HG02571 (cell line): Measurements from ENCODE around the gene EPG5.
A peak's percentile ranks its signal among the peaks of the same experiment; 100 is the strongest.

ENCODE experiments used
- ATAC-seq: cut with Tn5 transposase; IDR thresholded peaks from one replicate; pipeline ENCODE4 v1.9.1; 2021; ENCODE audit warnings: mild to moderate bottlenecking, moderate library complexity; ENCODE audit not compliant: unreplicated experiment

EPG5 gene

GRCh38 chr18:45926085-45926484 is 41.0 kb downstream of the EPG5 start:
- no peak for ATAC-seq

DNA sequence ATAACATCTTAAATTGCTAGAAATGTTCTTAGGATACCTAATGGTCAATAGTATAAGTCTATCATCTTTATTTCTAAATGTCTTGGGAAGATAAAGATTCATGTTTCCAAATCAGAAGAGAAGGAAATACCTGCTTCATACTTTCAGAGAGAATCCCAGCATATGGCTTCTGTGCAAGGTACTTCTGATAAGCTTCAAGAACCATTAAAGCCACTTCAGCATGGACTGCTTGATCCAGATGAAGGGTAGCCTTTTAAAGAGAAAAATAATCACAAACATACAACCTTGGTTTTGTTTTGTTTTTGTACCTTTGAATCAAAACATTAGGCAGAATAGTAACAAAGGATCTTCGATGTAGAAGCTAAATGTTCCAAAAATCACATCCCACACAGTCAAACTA is 44.0 kb downstream of the EPG5 start:
- ATAC-seq, result no peak

DNA sequence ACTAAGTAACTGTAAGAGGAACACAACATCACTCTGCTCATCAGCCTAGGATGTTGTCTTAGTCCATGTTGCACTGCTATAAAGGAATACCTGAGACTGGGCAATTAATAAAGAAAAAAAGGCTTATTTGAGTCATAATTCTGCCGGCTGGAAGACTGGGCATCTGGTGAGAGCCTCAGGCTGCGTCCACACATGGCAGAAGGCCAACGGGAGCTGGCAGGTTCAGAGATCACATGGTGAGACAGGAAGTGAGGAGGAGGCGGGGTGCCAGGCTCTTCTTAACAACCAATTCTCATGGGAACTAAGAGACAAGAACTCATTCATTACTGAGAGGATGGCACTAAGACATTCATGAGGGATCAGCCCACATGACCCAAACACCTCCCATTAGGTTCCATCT is 46.8 kb downstream of the EPG5 start:
- no peak for ATAC-seq

DNA sequence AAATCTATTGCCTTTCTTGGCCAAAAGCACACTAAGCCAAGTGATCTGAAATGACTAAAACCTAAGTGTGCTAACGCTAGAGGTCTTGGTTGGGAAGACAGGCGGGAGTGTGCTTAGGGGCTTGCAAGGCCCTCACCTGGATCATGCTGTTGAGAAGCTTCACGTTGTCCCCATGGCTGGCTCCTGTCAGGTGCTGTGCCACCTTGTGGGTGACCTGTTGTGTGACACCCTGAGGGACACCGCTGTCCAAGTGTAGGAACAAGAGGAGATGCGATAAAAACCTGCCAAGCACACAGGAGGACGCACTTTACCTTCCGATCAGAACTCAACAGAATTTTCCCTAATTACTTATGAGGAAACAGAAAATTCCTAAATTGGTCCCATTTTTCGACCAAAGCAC is 50.8 kb downstream of the EPG5 start:
- no peak for ATAC-seq

- no peak for ATAC-seq
Measured at GRCh38 chr18:45913276-45913675, 53.9 kb downstream of the EPG5 start.

DNA sequence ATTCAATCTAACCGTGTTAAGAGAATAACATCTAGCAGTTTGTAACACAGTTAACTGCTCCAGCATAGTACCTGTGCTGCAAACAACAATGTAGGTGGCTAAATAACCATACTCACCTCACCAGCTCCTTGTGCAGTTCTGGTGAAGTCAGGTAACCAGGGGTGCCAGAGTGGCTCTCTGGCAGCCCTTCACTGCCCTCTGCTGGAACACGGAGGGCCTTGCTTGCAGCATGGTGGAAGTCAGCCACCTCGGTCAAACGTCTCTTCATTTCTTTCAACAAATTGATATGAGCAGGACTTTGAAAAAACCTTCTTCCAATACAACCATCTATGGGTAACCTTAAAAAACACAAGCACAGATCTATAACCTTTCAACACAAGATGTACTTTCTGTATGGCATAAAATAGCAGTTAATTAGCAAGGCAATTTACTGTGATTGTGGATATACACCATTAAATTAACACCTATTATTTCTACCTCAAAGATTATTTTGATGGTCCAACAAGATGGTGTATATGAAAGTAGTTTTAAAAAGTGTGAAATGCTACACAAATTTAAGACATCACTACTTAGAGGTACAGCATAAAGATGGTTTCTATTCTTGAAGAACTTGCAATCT is 56.6 kb downstream of the EPG5 start:
- no peak for ATAC-seq

- no peak for ATAC-seq
Measured at GRCh38 chr18:45901654-45902210, 65.4 kb downstream of the EPG5 start.

DNA sequence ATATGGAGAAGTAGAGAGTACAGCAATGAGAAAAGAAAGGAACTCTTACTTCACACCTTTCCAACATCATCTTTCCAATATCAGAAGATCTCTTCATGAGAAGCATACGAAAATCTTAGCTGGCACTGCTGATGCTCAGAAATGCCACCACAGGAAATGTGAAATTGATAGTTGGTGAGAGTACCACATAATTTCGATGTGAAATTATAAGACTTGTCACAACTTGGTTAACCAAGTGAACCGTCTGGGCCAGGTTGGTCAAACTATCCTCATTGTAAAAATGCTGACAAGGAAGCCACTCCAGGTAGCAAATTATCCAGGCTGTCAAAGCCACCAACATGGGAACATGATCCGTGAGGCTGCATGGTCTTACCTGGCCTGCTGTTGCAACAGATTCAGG is 66.5 kb downstream of the EPG5 start:
- no peak for ATAC-seq

DNA sequence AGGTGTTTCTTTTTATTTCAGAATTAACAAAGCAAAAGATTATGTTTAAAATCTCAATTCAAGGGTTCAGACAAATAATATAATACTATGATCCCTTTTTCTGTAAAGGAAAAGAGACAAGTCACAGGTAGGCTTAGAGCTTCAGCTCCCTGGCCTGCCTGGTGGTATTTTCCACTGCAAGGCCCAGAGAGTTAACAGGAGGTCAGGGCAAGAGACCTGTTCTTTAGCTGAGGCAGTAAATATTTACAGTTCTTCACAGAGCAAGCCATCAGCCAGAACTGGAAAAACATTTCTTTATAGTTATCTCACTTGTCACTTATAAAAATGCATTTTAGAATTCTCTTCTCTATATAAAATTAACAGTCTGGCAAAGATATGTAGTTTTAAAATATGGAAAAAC is 70.1 kb downstream of the EPG5 start:
- ATAC-seq, result no peak

DNA sequence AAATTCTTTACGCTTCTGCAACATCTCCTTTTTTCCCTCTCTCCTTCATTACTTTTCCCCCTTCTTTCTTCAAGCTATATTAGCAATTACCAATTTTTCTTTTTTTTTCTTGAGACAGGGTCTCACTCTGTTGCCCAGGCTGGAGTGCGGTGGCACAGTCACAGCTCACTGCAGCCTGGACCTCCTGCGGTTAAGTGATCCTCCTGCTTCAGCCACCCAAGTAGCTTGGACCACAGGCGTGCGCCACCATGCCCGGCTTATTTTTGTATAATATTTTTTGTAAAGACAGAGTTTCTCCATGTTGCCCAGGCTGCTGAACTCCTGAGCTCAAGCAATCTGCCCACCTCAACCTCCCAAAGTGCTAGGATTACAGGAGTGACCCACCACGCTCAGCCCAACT is 70.7 kb downstream of the EPG5 start:
- ATAC-seq, result no peak

DNA sequence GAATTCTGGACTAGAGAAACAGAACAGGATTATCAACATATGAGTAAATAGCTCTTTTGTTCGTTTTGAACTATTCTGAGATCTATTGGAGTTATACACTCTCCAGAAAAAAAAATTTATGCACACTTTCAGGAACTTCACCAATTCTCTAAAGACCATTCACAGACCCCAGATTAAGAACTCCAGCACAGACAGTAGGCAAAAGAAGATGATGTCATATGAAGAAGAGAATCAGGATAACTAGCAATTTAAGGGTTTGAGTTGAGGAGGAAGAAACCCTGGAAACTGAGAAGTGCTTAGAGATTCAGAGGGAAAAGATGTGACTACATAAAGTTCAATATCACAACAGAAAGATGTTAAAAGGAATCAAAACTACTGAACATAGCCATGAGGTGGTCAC is 71.8 kb downstream of the EPG5 start:
- no peak for ATAC-seq

DNA sequence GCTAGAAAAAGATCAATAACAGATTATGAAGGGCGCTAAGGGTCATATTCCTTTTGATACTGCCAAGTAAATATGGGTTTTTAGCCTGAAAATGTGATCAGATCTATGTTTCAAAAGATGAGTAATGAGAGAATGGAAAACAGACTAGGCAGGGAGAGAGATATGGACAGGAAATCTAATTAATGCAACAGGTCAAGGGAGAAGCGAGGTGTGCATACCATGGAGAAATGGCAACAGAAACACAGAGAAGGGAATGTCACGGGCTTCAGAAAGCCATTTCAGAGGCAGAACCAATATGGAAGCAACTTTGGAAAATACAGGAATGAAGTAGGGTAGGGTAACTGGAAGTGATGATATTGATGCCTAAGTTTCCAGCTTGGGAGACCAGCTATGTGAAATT is 72.3 kb downstream of the EPG5 start:
- ATAC-seq, result no peak

DNA sequence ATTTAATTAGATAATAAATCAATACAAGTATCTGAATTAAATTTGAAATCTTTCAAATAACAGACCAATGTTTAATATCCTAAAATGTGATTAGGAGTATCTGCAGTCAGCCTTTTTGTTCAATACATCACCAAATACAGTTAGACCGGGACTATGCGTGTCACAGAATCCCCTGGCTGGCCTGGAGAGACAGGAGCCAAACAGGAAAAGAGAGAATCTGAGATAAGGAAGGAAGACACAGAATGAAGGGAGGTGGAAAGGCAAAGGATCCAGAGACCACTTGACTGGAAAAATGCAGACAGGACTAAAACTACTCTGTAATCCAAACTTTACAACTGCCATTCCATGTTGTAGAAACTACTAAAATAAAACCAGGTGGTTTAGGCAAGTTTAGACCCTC is 75.3 kb downstream of the EPG5 start:
- ATAC-seq, result no peak

DNA sequence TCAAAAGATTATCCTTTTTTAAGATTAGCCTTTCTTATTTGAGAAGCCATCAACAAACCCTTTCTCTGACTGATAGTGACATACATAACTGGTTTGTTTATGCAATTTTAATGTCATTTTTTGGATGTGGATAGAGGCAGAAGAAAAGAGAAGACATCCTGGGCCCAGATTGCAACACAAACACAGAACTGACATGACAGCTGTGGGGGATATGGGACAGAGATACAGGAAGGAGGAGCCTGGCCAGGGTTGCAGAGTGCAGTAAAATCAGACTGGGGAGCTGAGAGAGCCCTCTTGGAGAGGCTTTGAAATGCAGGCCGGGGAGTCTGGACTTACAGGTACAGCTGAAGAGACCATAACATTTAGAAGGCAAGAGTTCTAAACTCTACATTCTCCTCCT is 76.5 kb downstream of the EPG5 start:
- no peak for ATAC-seq

GRCh38 chr18:45889419-45890064 is 77.6 kb downstream of the EPG5 start:
- ATAC-seq, result no peak

DNA sequence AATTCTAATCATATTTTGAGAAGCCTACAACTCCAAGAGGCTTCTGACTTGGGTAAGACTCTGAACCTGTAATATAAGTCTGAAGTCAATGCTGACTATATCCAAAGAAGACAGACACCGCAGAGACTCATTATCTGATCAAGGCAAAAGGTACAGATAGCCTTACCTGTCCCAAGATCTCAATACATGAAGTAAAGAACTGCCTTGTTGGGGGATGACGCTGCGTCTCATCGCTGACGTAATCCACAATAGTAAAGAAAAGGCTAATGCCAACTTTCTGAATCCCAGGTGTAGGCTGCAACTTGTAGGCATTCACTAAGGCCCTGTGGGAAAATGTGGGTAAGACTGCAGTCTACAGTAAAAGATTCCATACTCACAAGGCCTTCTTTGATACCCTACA is 79.5 kb downstream of the EPG5 start:
- ATAC-seq, result no peak

- ATAC-seq, result no peak
Measured at GRCh38 chr18:45880876-45881558, 86.1 kb downstream of the EPG5 start.

DNA sequence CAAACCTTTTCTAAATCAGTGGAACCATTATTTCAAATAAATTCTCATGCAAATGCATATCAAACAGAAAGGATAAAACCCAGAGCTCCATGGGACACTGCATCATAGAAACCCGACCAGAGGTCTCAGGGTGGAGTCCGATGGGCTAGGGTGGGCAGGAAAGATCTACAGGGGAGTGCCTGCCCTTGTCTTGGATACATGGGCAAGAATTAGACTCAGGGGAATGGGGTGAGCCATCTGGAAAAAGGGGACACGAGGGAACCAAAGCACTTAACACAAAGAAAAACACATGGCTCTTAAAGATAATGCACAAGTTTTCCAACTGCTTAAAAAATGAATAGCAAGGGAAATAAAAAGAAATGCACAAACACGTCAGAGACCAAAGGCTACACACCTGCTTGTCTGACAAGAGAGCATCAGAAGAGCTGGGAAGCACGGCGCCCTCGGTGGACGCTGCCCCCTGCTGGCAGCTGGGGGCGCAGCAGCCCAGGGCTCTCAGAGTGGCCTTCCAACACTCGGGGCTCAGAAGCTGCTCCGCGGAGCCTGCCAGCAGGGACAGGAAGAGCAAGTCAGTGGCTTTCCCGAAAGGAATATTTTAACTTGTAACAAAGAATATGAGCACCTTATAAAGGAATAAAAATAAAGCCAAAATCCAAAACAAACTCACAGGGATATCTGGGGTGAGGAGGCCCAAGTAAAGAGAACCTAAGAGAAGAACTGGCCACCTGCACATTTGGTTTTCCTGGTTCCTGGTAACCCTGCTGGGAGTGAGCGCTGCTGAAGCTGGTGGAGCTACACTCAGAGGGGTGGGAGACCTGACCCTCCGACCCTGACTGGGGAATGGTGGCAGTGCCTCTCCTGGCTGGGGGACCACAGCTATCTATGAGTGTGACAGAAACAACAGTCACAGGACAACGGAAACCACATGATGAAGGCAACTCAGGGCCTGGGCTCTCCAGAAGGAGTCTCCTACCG is 87.2 kb downstream of the EPG5 start:
- peak; percentile 78 for ATAC-seq

DNA sequence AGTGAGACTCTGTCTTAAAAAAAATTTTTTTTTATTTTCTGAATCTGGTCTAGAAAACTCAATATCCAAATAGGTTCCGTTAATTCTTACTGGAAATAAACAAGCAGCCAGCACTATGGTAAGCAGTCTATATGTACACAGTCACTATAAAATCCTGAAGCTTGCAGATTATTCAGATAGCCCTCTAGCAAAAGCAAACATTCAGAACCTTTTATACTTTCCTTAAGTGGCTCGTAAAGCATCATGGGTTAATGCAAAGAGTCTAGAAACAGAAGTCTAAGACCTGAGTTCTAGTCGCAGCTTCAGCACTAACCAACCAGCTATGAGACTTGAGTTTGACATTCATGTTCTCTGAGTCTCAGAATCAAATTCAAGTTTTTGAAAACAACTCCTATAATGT is 89.7 kb downstream of the EPG5 start:
- no peak for ATAC-seq

DNA sequence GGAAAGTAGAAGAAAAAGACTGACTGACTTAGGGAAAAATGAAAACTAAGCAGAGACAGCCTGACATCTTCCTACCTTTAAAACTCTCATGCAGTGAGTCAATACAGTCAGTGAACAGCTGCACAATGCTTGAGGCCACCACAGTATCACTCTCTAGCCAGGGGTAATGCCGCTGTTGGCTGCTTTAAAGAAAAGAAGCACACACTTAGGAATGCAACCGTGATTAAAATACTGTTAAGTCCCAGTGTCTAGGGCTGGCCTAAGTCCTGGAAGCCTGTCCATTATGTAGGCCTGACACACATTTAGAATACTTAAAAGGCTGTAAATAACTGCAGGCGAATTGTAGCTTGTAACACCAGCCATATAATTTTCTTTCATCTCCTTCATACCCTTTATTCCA is 91.0 kb downstream of the EPG5 start:
- no peak for ATAC-seq
